ENCODE results near the gene MYL6.
"Not testable (repeated sequence)": the region's sequence is repeated elsewhere in the genome, so short reads cannot be mapped to it uniquely, and the experiment has no call there.

Gene MYL6

GRCh38 chr12:56129942-56130495 lies 28.1 kb upstream of the MYL6 start:
- no peak for DNase-seq

GRCh38 chr12:56130876-56131275 lies 27.3 kb upstream of the MYL6 start:
- DNase-seq = no peak

DNA sequence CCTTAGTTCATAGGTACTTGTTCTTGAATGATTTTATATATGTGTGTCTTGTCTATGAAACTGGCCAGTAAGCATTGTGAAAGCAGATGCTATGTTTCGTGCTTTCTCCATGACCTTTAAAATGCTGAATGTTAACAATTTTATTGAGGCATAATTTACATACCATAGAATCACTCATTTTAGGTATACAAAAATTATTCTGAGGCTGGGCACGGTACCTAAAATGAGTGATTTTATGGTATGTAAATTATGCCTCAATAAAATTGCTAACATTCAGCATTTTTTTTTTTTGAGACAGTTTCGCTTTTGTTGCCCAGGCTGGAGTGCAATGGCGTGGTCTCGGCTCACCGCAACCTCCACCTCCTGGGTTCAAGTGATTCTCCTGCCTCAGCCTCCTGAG lies 23.3 kb upstream of the MYL6 start:
- DNase-seq = no peak

- DNase-seq = no peak
Observed at GRCh38 chr12:56137853-56138571, 20.1 kb upstream of the MYL6 start.

- DNase-seq = no peak
Observed at GRCh38 chr12:56141946-56142784, 16.0 kb upstream of the MYL6 start.

DNA sequence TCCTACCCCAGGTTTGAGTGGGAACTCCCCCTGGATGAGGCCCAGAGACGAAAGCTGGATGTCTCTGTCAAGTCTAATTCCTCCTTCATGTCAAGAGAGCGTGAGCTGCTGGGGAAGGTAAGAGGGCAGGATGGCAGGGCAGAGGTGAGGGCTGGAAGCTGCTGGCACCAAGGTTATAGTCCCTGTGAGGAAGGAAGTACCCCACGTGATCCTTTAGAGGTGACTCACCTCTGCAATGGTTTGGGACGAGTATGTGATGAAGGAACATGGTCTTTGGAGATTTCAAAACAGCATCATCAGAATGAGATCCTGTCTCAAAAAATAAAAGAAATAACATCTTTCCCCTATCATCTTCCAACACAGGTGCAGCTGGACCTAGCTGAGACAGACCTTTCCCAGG lies 14.9 kb upstream of the MYL6 start:
- no peak for DNase-seq

GRCh38 chr12:56143870-56144269 lies 14.3 kb upstream of the MYL6 start:
- DNase-seq = no peak

GRCh38 chr12:56145217-56145616 lies 12.9 kb upstream of the MYL6 start:
- no peak for DNase-seq

DNA sequence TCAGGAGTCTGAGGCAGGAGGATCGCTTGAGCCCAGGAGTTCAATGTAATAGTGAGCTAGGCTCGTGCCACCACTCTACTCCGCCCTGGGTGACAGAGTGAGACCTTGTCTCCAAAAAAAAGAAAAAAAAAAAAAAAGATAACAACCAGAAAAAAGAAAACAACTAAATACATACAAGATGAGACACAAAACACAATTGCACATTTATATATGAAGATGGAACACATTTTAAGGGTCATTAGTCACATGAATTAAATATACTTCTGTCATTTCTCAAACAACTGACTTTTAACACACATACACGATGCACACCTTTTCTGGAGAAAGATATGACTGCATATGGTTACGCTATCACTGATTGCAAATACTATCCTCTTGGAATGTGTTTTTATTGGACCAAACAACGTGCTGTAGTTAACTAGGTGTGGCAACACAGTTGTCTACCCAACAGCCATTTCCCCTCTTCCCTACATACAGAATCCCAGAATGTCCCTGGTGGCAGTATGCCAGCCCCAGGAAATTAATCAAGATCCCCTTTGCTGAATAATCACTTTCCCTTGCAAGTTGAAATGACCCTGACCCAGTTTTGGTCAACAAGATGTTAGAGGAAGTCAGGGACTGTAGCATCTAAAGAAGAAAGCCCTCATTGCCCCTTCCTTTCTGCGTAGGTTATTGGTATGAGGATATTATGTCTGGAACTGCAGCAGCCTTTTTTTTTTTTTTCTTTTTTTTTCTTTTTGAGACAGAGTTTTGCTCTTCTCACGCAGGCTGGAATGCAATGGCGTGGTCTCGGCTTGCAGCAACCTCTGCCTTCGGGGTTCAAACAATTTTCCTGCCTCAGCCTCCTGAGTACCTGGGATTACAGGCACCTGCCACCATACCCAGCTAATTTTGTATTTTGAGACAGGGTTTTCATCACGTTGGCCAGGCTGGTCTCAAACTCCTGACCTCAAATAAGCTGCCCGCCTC lies 11.4 kb upstream of the MYL6 start:
- DNase-seq = no peak

GRCh38 chr12:56150563-56150962 lies 7.6 kb upstream of the MYL6 start:
- DNase-seq = no peak

DNA sequence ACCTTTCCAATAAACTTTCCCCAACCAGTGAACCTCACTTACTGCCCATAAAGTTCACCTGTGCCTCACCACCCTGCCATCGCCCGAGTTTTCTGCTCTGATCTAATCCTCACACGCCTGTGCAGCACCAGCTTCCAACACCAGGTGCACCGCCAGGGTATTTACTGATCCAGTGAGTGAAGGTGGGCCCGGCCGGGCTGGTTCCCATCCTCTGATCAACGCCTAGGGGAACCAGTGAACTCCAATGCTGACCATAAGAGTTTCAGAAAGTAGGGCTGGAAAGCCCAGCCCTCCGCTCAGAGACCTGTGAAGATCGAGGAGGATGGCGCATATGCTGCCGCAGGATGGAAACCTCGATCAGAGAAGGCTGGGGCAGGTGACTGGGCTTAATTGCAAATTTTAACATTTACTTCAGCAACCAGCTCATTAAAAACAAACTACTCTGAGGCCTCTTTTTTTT lies 6.5 kb upstream of the MYL6 start:
- DNase-seq = peak; percentile 63 to 65

DNA sequence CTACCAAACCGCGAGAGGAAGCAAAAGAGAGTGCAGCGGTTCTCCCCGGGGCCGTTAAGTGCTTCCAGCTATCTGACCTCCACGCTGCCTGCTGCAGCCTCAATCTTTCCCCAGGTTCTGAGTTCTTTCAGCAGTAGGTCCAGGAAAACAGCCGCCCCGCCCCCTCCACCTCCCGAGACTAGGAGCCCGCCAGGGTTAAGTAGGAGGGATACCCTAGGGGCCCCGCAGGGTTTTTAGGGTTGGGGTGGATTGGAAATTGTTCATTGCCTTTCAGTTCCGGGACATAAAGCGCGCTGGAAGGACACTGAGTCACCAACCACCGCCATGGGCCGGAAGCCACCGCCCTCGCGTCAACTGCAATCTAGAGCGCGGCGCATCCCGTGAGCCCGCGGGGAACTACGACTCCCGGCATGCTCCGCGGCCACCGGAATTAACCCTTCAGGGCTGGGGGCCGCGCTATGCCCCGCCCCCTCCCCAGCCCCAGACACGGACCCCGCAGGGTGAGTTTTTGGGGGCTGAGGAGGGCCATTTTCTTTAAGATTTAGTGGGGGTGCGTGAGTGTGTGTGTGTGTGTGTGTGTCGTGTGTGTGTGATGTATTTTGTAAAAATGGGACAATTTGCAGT lies 5.9 kb upstream of the MYL6 start, which contains the start of gene MYL6B:
MYL6B (plus strand) TSS at position 456 of the 624 bp plus-strand sequence. CDS start 1,332 bp downstream, outside the sequence.
- DNase-seq = peak; percentile 91 to 93

DNA sequence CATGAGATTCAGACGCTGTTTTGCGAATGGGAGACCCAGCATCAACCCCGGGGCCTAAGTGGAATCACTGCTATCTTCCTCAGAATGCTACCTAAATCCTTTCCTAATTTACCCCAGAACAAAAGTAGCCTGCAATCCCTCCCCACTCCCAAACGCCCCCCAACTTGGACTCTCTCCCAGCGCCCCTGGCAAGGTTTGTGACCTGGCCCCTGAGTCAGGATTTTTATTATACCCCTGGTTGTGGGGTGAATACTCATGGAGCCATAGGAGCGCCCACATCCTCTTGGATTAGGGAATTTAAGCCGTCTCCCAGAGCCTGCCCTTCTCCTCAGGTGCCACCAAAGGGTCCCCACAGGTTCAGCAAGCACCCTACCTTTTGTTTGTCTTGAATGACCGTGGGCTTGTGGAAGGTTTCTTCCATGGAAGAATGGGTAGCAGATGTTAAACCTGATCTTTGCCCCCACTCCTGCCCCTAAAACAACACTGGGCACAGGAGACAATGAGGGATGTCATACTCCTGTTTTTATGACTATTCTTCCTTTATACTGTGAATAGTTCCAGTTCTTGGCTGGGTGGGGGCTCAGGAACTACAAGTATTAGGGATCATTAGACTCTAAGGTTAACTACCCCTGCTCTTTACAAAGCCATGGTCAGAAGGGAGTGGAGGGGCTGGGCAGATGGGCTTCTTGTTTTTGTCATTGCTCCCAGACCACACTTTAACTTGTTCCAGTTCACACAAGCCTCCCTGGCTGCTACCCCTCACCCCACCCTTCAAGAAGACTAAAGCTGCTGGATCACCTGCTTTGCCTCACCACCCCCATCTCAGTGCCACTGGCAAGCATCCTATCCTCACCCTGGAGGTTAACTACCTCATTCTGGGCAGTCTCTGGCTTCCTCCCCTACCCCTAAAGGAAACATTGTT lies 5.1 kb upstream of the MYL6 start:
- no peak for DNase-seq

DNA sequence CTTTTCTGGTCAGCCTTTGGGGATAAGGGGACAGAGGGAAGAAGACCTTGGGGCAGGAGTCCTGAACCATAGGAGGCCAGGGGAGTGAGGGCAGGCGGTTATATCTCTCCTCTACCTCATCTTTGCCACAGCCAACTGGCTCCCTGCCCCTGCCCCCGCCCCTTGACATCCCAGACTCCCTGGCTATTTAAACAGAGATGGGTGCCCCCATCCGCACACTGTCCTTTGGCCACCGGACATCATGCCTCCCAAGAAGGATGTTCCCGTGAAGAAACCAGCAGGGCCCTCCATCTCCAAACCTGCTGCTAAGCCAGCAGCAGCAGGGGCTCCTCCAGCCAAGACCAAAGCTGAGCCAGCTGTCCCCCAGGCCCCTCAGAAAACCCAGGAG lies 4.5 kb upstream of the MYL6 start:
- no peak for DNase-seq

- no peak for DNase-seq
Observed at GRCh38 chr12:56154246-56154771, 3.9 kb upstream of the MYL6 start.

DNA sequence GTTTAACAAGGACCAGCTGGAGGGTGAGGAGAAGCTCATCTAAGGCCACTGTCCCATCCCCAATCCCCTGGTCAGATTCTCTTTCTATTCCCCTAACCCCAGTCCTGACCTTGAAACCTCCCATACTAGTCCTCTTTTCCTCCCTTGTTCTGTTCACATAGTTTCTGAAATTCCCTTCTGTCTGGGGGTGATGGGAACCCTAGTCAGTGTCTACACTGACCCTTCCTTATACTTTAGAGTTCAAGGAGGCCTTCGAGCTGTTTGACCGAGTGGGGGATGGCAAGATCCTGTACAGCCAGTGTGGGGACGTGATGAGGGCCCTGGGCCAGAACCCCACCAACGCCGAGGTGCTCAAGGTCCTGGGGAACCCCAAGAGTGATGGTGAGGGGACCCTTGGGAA lies 3.3 kb upstream of the MYL6 start:
- no peak for DNase-seq

DNA sequence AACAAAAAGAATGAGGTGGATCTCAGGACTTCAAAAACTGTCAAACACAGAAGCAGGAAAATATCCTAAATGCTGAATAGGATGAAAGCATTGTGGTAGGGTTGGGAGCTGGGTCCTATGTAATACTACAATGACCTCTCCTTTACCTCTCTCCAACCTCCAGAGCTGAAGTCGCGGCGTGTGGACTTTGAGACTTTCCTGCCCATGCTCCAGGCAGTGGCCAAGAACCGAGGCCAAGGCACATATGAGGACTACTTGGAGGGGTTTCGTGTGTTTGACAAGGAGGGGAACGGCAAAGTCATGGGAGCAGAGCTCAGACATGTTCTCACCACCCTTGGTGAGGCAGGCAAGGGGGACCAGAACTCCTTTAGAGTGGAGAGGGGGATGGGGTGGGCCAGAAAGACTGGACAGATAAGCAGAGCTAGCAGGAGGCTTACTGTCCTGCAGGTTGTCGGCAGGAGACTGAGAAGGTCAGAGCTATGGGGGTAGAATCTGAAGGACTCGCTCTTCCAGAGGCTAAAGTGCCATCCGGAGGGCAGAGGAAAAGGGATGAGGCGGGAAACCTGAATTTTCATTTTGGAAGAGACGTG lies 2.8 kb upstream of the MYL6 start:
- no peak for DNase-seq

DNA sequence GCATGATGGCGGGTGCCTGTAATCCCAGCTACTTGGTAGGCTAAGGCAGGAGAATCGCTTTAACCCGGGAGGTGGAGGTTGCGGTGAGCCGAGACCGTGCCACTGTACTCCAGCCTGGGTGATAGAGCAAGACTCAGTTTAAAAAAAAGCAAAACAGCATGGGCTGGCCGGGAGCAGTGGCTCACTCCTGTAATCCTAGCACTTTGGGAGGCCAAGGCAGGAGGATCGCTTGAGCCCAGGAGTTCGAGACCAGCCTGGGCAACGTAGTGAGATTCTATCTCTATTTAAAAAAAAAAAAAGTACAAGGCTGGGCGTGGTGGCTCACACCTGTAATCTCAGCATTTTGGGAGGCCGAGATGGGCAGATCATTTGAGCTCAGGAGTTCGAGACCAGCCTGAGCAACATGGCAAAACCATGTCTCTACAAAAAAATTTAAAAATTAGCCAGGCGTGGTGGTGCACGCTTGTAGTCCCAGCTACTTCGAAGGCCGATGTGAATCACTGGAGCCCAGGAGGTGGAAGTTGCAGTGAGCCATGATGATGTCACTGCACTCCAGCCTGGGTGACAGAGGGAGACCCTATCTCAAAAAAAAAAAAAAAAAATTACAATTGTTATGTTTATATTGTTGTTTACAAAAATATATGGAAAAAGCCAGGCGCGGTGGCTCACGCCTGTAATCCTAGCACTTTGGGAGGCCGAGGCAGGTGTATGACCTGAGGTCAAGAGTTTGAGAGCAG lies 1.5 kb upstream of the MYL6 start:
- DNase-seq = not testable (repeated sequence)

DNA sequence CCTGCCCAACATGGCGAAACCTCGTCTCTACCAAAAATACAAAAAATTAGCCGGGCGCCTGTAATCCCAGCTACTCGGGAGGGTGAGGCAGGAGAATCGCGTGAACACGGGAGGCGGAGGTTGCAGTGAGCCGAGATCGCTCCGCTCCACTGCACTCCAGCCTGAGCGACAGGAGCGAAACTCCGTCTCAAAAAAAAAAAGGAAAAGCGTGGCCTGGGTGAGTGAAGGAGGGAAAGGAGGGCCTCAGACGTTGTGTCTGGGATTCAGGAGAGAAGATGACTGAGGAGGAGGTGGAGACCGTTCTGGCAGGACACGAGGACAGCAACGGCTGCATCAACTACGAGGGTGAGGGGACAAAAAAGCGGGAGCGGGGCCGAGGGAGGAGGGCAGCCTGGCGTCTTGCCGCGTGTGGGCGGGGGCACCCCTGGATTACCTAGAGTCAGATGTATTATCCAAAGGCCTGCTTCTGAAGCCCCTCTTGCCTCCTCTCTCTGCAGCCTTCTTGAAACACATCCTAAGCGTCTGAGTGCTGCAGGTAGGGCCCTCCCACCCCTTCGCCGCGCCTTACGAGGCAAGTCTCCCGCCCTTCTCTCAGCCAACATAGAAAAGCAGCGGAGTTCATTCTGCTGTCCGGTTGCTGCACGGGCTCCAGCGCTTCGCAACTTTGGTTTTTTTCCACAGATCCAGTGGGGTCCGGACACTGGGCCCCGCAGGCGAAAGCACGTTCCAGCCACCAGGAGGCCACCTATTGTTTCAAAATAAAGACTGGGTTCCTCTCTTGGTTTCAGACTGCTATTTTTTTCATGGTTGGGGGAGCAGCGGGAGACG lies 744 bp upstream of the MYL6 start:
- DNase-seq = peak; percentile 27 to 38
